SH-SY5Y (cell line): ENCODE data around the gene ENTPD1.

Source experiments
- GATA2 ChIP-seq: IDR thresholded peaks from 2 replicates; pipeline ENCODE4 v1.6.1; 2011; ENCODE audit warnings: mild to moderate bottlenecking, low read depth, low read length
- GATA3 ChIP-seq: IDR thresholded peaks from 2 replicates; pipeline ENCODE4 v1.6.1; 2011; ENCODE audit warnings: low read depth, mild to moderate bottlenecking, low read length, moderate library complexity

Gene ENTPD1

DNA sequence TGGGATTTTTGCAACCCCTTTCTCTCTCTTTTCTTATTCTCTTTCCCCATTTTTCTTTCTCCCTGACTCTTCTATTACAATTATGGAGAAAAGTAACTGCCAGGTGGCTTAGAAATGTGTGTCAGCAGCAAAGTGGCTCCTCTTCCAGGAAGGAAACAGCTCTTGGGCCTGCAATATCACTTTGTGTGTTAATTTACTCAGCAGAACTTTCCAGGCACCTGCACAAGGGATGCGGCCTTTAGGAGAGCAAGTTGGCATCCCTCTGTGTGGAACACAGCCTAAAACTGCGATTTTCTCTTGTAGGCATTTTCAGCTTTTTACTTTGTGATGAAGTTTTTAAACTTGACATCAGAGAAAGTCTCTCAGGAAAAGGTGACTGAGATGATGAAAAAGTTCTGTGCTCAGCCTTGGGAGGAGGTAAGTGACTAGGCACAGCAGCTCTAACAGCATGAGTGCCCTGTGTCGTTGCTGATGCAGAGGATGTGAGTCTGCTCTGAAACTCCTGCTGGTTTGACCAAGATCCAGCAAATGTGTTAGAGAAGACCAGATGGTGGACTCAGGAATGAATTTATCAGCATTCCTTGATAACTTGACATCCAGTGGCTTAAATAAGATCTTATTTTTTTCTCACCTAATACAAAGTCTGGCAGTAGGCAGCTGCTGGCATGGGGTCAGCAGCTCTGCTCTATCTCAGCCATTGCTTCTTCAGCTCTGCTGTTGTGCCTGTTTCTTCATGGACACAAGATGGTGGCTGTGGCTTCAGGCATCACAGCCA lies 104.4 kb downstream of the ENTPD1 start:
- TF ChIP-seq GATA3 (no peak), GATA2 (no peak)

DNA sequence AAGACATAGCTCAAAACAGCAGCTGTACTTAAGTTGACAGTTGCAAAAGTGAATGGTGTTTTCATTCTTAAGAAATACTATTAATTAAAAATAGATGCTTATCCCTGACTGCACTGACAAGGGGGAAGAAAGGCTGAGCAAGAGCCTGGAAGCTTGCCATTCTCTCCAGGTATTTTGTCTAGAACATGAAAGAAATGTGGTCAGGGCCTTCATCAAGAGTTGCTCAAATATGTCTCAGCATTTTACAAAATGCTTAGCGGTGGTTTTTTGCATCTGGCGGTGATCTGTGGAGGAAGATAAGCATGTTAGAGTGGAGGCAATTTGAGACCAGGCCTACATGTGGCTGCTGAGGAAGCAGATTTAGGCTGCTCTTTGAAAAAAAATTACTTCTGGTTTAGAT lies 105.4 kb downstream of the ENTPD1 start:
- TF ChIP-seq GATA3 (no peak), GATA2 (no peak)

- TF ChIP-seq GATA2 (no peak), GATA3 (no peak)
Measured at GRCh38 chr10:95864906-95865813, 109.2 kb downstream of the ENTPD1 start.

DNA sequence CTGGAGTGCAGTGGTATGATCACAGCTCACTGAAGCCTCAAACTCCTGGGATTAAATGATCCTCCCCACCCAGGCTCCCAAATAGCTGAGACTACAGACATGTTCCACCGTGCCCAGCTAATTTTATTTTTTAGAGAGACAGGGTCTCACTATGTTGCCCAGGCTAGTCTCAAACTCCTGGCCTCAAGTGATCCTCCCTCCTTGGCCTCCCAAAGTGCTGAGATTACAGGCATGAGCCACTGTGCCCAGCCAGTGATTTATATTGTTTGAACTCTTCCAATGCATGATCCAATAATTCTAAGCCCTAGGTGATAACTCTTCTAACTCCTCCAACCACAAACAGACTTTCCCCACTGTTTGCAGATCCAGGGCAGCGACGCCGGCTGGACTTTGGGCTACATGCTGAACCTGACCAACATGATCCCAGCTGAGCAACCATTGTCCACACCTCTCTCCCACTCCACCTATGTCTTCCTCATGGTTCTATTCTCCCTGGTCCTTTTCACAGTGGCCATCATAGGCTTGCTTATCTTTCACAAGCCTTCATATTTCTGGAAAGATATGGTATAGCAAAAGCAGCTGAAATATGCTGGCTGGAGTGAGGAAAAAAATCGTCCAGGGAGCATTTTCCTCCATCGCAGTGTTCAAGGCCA lies 110.0 kb downstream of the ENTPD1 start:
- TF ChIP-seq GATA2 = no peak

DNA sequence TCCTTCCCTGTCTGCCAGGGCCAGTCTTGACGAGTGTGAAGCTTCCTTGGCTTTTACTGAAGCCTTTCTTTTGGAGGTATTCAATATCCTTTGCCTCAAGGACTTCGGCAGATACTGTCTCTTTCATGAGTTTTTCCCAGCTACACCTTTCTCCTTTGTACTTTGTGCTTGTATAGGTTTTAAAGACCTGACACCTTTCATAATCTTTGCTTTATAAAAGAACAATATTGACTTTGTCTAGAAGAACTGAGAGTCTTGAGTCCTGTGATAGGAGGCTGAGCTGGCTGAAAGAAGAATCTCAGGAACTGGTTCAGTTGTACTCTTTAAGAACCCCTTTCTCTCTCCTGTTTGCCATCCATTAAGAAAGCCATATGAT lies 110.5 kb downstream of the ENTPD1 start:
- TF ChIP-seq GATA3 (no peak), GATA2 (no peak)

GRCh38 chr10:95867866-95868265 lies 111.9 kb downstream of the ENTPD1 start:
- TF ChIP-seq GATA2 = no peak
- no peak for TF ChIP-seq GATA3

DNA sequence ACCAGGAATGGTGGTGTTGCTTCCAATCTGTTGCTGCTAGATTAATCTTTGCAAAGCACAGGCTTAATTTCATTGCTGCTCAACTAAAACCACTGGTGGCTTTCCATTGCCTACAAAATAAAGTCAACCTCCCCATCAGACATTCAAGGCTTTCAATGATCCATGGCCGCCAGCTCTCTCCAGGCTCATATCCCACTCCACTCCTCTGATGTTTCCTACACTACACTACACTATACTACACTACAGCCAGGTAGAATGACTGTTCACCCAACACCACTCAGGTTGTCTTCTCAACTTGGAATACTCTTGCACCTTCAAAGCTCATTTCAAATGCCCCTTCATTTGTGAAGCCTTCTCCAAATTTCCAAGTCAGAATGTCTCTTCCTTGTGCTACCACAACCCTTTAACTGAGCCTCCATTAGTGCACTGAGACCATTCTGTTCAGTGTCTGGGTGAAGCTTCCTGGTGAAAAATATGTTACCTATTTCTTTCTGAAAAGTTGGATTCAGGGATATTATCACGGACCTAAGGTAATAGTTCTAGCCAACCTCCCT lies 116.3 kb downstream of the ENTPD1 start:
- no peak for TF ChIP-seq GATA2
- TF ChIP-seq GATA3 = no peak

DNA sequence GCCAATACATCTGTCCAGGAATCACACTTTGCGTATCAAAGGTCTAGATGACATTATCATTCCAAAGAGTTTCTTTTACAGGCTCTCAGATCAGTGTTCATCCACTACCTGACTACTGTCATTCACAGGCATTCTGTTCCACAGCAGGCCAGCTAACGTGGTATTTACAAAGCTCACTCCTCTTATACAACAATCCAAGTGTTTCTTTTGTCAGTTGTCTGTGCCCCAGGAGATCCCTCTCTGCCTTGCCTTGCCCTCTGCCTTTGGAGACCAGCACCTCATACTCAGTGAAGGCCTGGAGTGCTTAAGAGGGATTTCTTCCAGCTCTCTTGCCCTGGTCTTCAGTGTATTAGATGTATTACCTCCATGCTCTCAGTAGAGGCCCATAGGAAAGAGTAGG lies 117.2 kb downstream of the ENTPD1 start:
- TF ChIP-seq GATA2 = no peak
- TF ChIP-seq GATA3 = no peak

DNA sequence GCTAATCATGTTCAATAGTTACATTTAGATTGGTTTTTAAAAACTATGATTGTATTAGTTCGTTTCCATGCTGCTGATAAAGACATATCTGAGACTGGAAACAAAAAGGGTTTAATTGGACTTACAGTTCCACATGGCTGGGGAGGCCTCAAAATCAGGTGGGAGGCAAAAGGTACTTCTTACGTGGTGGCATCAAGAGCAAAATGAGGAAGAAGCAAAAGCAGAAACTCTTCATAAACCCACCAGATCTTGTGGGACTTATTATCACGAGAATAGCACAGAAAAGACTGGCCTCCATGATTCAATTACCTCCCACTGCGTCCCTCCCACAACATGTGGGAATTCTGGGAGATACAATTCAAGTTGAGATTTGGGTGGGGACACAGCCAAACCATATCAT lies 117.7 kb downstream of the ENTPD1 start:
- TF ChIP-seq GATA2 (no peak), GATA3 (no peak)

- TF ChIP-seq GATA2 = no peak
Measured at GRCh38 chr10:95876756-95877155, 120.8 kb downstream of the ENTPD1 start.

GRCh38 chr10:95877881-95878280 lies 121.9 kb downstream of the ENTPD1 start:
- TF ChIP-seq GATA3 = no peak
- TF ChIP-seq GATA2 = no peak

- TF ChIP-seq GATA3 (no peak), GATA2 (no peak)
Measured at GRCh38 chr10:95880704-95881103, 124.7 kb downstream of the ENTPD1 start.

DNA sequence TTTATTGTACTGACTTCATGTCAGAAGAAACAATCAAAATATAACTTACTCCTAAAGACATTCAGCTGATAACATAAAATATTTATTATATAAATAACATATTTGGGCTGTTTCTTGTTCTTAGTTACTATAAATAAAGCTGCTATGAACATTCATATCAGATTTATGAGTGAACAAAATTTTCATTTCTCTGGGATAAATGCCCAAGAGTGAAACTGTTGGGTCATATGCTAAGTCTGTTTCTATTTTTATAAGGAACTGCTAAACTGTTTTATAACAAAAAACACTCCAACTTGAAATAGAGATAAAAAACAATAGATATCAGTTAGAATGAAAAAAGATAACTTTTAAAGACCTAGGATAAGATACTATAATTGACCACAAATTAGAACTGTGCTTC lies 125.4 kb downstream of the ENTPD1 start:
- TF ChIP-seq GATA2 = no peak
- no peak for TF ChIP-seq GATA3

- TF ChIP-seq GATA3 = no peak
- TF ChIP-seq GATA2 = no peak
Measured at GRCh38 chr10:95889830-95890229, 133.9 kb downstream of the ENTPD1 start.
